NT2/D1 (cell line): Measurements from ENCODE around the gene TM9SF4.

Experiments used
- SUZ12 ChIP-seq: IDR thresholded peaks from 2 replicates; pipeline ENCODE4 v1.6.1; 2011; ENCODE audit not compliant: insufficient read length, insufficient read depth; ENCODE audit errors: extremely low read depth
- YY1 ChIP-seq: IDR thresholded peaks from 2 replicates; pipeline ENCODE4 v1.6.1; 2011; ENCODE audit not compliant: insufficient read length, insufficient read depth
- ZNF274 ChIP-seq: IDR thresholded peaks from 2 replicates; pipeline ENCODE4 v1.6.1; 2011; ENCODE audit warnings: mild to moderate bottlenecking, low read depth, low read length

GRCh38 chr20:32153156-32153665, 43.7 kb downstream of the TM9SF4 start:
- no peak for TF ChIP-seq YY1
- TF ChIP-seq ZNF274, result no peak
- TF ChIP-seq SUZ12, result no peak
